Breast epithelium (tissue), 3 donors: Measurements from ENCODE around the gene MAMSTR.

ENCODE experiments used
- CTCF ChIP-seq, 3 donors: fragments of 450-650 bp; IDR thresholded peaks; one replicate each; pipeline ENCODE4 v1.5.1; 2016 to 2017; ENCODE audit warnings: antibody characterized with exemption in 3 of 3, mild to moderate bottlenecking in 3 of 3, moderate library complexity in 3 of 3
- POLR2A ChIP-seq: fragments of 450-650 bp; IDR thresholded peaks from one replicate; pipeline ENCODE4 v1.6.1; 2016; ENCODE audit warnings: antibody characterized with exemption, mild to moderate bottlenecking, moderate library complexity

- TF ChIP-seq POLR2A (no peak), CTCF (IDR thresholded peaks at IDR 0.05) (no peak)
Observed at GRCh38 chr19:48738557-48739403, 19.3 kb upstream of the MAMSTR start.
